A549 treated with AZD9567 at 1 μM for 4 hours (cell line): ENCODE results near the gene PITRM1. TPM values are rescaled to one million over a fixed set of nuclear protein-coding genes. Genes with fewer than 3 reads are reported as not detected.

ENCODE experiments used
- total RNA-seq: library from RNA; stranded (reverse); fragments of 200-300 nt; extraction: Qiagen RNA extraction; gene quantifications from 5 replicates; pipeline ENCODE4 v1.2.3, GENCODE V29; 2022; ENCODE audit not compliant: insufficient read depth

PITRM1 gene, protein sequence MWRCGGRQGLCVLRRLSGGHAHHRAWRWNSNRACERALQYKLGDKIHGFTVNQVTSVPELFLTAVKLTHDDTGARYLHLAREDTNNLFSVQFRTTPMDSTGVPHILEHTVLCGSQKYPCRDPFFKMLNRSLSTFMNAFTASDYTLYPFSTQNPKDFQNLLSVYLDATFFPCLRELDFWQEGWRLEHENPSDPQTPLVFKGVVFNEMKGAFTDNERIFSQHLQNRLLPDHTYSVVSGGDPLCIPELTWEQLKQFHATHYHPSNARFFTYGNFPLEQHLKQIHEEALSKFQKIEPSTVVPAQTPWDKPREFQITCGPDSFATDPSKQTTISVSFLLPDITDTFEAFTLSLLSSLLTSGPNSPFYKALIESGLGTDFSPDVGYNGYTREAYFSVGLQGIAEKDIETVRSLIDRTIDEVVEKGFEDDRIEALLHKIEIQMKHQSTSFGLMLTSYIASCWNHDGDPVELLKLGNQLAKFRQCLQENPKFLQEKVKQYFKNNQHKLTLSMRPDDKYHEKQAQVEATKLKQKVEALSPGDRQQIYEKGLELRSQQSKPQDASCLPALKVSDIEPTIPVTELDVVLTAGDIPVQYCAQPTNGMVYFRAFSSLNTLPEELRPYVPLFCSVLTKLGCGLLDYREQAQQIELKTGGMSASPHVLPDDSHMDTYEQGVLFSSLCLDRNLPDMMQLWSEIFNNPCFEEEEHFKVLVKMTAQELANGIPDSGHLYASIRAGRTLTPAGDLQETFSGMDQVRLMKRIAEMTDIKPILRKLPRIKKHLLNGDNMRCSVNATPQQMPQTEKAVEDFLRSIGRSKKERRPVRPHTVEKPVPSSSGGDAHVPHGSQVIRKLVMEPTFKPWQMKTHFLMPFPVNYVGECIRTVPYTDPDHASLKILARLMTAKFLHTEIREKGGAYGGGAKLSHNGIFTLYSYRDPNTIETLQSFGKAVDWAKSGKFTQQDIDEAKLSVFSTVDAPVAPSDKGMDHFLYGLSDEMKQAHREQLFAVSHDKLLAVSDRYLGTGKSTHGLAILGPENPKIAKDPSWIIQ
- 83.7 to 95.7 TPM (median 85.3 TPM) in 5 replicates for total RNA-seq

GRCh38 chr10:3172446-3173170 lies at the start of gene PITRM1:
PITRM1 (minus strand) TSS chr10:3172782; CDS start chr10:3172772, 10 bp downstream.

Other genes starting within 250 kb of the PITRM1 start
- gene PFKP, start 105.2 kb downstream of the PITRM1 start, total RNA-seq = 511 to 560 TPM (median 542 TPM) in 5 replicates